GM12874 (cell line): ENCODE results near the gene NRN1L.

Source experiments
- TF ChIP-seq, protein P1 (sequence below): IDR thresholded peaks from 2 replicates; pipeline ENCODE4 v1.5.1; 2011; ENCODE audit warnings: low read depth, mild to moderate bottlenecking, control low read depth, low read length, moderate library complexity; ENCODE audit not compliant: insufficient read depth

NRN1L gene

DNA sequence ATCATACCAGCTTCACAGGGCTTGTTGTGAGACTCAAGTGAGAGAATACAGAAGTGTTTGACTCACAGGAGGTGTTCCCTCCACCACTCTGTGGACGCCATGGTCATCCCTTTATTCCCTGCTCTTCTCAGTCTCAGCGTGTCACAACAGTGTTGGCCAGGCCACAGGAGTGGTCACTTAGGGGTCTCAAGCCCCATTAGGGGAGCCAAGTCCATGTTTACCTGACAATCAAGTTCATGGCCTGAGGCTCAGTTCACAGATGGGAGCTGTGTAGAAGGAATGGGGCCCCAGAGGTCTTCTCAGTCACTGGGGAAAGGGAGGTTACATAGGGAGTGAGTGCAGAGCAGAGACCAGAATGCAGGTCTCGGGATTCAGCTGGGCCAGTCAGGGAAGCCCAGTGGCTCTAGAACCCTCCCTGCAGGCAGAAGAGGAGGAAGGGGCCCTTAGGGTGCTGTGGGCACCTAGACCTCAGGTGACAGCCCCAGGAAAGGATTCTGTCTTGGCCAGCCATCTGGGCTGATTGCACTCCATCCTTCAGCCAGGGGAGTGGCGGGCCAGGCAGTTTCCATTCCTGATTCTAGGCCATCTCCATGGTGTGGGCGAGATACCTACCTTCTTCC lies 27.6 kb upstream of the NRN1L start:
- TF ChIP-seq, protein P1, sequence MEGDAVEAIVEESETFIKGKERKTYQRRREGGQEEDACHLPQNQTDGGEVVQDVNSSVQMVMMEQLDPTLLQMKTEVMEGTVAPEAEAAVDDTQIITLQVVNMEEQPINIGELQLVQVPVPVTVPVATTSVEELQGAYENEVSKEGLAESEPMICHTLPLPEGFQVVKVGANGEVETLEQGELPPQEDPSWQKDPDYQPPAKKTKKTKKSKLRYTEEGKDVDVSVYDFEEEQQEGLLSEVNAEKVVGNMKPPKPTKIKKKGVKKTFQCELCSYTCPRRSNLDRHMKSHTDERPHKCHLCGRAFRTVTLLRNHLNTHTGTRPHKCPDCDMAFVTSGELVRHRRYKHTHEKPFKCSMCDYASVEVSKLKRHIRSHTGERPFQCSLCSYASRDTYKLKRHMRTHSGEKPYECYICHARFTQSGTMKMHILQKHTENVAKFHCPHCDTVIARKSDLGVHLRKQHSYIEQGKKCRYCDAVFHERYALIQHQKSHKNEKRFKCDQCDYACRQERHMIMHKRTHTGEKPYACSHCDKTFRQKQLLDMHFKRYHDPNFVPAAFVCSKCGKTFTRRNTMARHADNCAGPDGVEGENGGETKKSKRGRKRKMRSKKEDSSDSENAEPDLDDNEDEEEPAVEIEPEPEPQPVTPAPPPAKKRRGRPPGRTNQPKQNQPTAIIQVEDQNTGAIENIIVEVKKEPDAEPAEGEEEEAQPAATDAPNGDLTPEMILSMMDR = no peak

DNA sequence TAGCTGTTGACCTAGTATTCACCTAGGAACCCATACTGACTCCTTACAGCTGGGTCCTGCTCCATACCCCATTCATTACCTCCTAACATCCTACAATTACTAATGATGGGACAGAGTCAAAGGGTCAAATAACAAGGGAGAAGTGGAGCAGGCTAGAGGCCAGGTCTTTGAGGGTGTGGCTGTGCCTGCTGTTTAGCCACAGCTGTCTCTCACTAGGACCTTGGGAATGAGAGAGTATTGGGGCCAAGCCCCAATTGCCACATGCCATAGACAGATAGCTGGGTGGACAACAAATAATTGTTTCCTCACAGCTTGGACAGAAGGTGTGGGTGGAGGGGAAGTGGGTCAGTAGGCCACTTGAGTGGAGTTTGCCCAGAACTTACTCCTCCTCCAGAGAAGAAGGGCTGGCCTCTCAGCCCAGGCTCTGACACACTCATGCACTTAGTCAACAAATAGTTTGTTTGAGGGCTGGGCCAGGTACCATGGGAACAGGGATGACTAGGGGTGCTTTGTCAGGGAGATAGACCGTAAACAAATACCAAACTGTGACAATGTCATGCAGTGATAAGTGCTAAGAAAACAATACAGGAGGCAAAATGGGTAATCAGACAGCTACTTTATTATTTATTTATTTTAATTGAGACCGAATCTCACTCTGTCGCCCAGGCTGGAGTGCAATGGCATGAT lies 27.0 kb upstream of the NRN1L start:
- TF ChIP-seq, protein P1 = no peak

DNA sequence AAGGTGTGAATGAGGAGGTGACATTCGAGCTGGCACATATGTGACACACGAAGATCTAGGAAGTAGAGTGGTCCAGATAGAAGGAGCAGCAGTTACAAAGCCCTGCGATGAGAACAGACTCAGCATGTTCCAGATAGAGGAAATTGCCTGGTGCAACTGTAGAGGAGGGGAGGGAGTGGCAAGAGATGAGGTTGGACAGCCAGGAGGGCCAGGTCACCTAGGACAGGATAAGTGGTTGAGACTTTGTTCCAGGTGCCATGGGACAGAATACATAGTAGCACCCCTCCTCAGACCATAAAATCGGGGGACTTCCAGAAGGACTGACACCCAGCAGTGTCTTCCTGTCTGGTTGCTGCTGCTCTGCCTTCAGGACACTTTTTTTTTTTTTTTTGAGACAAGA lies 26.2 kb upstream of the NRN1L start:
- TF ChIP-seq, protein P1 = no peak

DNA sequence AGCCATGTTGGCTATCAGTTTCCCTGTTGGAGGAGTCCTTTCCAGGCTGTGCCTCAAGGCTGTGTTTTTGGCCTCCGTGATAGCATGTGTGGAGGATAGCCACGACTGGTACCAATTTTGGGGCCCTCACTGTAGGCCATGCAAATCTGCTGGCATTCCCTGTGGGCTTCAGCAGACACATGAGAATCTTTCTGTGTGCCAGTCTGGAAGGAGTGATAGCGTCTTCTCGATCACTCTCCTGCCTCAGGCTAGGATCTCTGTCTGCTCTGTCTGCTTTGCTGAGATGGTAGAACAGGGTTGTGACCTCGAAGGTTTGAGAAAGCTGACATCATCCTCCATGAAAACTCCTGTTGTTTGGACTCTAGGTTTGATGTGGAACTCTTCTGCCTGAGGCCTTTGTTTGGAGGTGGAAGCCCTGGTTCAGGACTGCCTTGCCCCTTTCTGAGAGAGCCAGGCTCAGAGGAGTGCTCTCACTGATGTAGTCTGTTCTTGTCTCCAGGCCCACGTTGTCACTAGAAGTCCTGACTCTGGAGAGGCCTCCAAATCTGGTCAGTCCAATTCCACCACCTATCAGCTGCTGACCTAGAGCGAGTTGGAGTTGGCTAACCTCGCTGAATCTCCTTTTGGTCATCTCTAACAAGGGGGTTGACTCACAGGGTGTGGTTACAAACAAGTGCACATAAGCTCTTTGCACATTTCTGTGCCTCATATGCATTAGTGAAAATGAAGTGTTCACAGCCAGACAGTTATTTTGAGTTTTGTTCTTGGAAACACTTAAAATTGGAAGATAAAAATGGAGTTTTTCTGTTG lies 23.9 kb upstream of the NRN1L start:
- TF ChIP-seq, protein P1 = no peak

DNA sequence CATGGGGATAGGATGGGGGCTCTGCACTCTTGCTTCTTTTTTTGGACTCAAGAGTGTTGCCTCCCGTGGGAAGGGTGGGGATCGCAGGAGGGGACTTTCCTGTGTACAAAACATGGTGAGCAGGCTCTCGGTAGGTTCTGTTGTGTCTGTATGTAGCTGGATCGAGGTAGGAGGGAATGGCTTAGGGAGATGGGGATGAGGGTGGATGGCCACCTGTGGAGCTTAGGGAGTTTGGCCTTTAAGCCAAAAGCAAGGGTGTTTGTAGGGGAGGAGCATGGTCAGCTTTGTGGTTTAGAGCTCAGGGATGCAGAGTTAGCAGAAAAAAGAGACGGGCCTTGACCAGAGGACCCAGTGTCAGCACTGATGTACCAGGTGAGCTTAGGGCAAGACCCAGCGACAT lies 22.8 kb upstream of the NRN1L start:
- TF ChIP-seq, protein P1 = no peak

DNA sequence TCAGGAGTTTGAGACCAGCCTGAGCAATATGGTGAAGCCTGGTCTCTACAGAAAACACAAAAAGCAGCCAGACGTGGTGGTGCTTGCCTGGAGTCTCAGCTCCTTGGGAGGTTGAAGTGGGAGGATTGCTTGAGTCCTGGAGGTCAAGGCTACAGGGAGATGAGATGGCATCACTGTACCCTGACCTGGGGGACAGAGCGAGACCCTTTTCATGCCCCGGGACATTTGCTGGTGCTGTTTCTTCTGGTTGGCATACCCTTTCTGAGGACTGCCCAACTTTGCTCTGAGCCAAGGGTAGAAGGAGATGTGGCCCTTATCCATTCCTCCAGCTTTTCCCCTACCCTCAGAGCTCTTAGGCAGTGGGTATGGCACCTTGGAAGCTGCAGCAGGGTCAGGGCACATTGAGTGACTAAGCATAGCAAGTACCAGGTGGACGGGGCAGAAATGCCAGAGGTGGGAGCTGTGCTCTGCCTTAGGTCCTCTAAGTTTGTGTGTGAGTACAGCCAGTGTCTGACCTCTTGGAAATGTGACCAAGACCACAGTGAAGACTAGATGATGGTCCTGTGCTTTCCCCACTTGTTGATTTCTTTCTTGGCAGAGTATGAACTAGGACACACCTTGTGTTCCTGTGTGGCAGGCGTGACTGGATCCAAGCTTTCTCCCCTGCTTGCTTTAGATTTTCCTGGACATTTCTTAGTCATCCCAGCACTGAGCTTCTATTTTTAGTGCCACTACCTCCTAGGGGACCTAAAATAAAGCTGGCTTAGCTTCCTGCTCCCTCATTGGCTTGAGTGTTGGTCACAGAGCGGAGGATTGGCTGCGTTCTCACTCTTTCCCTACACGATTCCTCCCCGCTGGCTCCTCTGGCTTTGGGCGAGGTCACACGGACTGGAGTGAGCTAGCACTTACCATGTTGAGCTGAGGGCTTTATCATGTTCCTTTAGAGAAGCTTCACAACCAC lies 21.8 kb upstream of the NRN1L start:
- TF ChIP-seq, protein P1 = no peak
